GM21360 (cell line): Measurements from ENCODE around the gene TMEM63A.
A peak's percentile ranks its signal among the peaks of the same experiment; 100 is the strongest.

Experiments used
- ATAC-seq: cut with Tn5 transposase; IDR thresholded peaks from one replicate; pipeline ENCODE4 v1.9.1; 2021; ENCODE audit warnings: mild to moderate bottlenecking, moderate library complexity; ENCODE audit not compliant: unreplicated experiment

Gene TMEM63A

GRCh38 chr1:225886159-225887029, 4.2 kb upstream of the TMEM63A start:
- ATAC-seq, result no peak

- ATAC-seq, result no peak
These were observed 3.2 kb upstream of the TMEM63A start for GRCh38 chr1:225885336-225885735.

- no peak for ATAC-seq
These were observed 1.6 kb upstream of the TMEM63A start for GRCh38 chr1:225883616-225884265.

- peak; percentile 22 for ATAC-seq
These were observed 775 bp upstream of the TMEM63A start for GRCh38 chr1:225882694-225883615.

- ATAC-seq, result peak; percentile 12
These were observed 860 bp downstream of the TMEM63A start for GRCh38 chr1:225881081-225881958.

- ATAC-seq, result no peak
These were observed 1.5 kb downstream of the TMEM63A start for GRCh38 chr1:225880636-225881035.

- ATAC-seq, result no peak
These were observed 2.0 kb downstream of the TMEM63A start for GRCh38 chr1:225880222-225880588.

- no peak for ATAC-seq
These were observed 2.5 kb downstream of the TMEM63A start for GRCh38 chr1:225879521-225880221.

GRCh38 chr1:225878282-225878681, 3.9 kb downstream of the TMEM63A start:
- no peak for ATAC-seq

- no peak for ATAC-seq
These were observed 4.6 kb downstream of the TMEM63A start for GRCh38 chr1:225877580-225877979.

GRCh38 chr1:225876900-225877510, 5.2 kb downstream of the TMEM63A start:
- ATAC-seq, result no peak

- ATAC-seq, result no peak
These were observed 7.0 kb downstream of the TMEM63A start for GRCh38 chr1:225875044-225875815.

- no peak for ATAC-seq
These were observed 7.7 kb downstream of the TMEM63A start for GRCh38 chr1:225874431-225874830.

- no peak for ATAC-seq
These were observed 8.8 kb downstream of the TMEM63A start for GRCh38 chr1:225873281-225873850.

- ATAC-seq, result no peak
These were observed 10.1 kb downstream of the TMEM63A start for GRCh38 chr1:225872075-225872430.

- no peak for ATAC-seq
These were observed 10.7 kb downstream of the TMEM63A start for GRCh38 chr1:225871359-225872074.

- ATAC-seq, result no peak
These were observed 11.3 kb downstream of the TMEM63A start for GRCh38 chr1:225870911-225871310.
